Umbilical cord (tissue), 2 donors: Measurements from ENCODE around the gene AGR3. TPM values are rescaled to one million over a fixed set of nuclear protein-coding genes. Genes with fewer than 3 reads are reported as not detected.
A peak's percentile ranks its signal among the peaks of the same experiment; 100 is the strongest.

ENCODE experiments used
- DNase-seq: peaks from one replicate; pipeline ENCODE4 v3.0.0-alpha.2; 2015; ENCODE audit warnings: low spot score
- total RNA-seq: library from RNA; depleted of rRNA; stranded (reverse); fragments of >200 nt; gene quantifications from one replicate; pipeline ENCODE4 v1.2.3, GENCODE V29; 2014; ENCODE audit warnings: low replicate concordance; ENCODE audit not compliant: insufficient read depth

Gene AGR3
- total RNA-seq, 1 donor from 2014 or later, result not detected

DNA sequence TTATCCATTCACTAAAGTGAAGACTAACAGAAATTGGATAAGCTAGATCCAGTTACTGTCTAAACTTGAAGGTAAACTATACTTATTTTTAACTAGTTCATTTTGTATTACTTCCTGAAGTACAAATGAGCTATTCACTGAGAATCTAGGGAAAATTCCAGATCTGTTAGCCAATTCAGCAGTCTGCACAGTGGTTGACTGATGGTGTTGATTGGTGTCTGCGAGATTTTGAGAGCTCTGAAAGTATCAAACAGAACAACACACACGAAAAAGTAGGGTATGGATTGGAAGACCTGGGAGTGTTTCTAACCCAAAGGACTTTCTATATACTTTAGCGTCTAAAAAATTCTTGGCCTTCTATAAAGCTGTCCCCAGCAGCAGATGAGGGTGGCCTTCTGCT, 43.4 kb downstream of the AGR3 start:
- DNase-seq, result no peak

DNA sequence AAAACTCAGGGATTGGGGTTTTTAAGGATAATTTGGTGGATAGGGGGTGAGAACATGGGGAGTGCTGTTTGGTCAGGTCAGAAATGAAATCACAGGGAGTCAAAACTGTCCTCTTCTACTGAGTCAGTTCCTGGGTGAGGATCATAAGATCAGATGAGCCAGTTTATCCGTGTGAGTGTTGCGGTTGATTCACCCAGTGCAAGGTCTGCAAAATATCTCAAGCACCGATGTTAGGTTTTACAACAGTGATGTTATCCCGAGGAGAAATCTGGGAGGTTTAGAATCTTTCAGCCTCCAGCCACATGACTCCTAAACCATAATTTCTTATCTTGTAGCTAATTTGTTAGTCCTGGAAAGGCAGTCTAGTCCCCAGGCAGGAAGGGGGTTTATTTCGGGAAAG, 45.3 kb downstream of the AGR3 start:
- peak; percentile 57 for DNase-seq

DNA sequence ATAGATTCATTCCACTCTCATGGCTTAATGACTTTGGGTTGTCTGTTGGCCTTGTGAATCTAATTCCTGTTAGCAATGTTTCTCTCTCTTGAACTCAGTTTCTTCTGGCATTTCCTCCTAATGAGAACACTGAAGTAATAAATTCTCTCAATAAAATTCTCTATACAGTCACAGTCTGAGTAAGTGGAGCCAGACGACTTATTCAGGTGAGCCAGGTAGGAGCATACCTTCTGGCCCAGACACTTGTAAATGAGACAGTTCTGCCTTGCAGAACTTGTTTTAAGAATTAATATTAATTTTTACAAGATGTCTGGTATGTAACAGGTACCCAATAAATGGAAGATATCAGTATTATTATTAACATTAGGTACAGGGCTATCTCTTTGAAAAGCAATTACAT, 48.4 kb downstream of the AGR3 start:
- no peak for DNase-seq

DNA sequence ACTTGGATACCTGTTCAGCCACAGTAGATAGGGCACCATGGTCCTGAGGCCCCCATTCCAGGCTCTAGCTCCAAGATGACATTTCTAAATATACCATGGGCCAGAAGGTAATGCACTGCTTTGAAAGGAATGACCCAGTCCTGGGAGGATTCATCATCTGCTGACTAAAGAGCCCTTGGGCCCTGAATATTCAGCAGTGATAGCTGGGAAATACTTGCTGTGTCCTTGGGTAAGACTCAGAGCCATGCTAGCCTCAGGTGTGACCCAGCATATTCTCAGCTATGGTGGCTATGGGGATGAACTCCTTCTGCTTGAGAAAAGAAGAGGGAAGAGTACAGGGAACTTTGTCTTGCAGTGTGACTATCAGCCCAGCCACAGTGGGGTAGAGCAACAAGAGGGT, 55.7 kb downstream of the AGR3 start:
- DNase-seq, result no peak

DNA sequence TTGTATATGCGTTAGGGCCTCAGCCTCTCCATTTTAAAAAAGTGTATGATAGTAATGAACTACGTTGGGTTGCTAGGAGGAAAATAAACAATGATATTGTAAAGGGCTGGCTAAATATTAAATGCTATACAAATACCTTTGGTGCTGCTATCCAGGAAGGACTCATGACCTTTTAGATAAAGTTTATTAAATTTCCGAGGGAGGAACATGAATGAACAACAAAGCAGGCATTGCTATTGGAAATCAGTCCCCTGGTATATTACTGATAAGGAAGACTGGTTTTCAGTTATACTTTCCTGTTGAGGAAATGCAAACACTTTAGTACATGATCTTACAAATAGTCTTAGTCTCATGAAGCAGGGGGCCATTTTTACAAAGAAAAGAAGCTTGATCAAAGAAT, 59.8 kb downstream of the AGR3 start:
- DNase-seq, result no peak

- no peak for DNase-seq
These were observed 63.1 kb downstream of the AGR3 start for GRCh38 chr7:16818732-16819131.

- no peak for DNase-seq
These were observed 64.2 kb downstream of the AGR3 start for GRCh38 chr7:16817536-16817935.

- DNase-seq, result peak; percentile 42
These were observed 65.0 kb downstream of the AGR3 start for GRCh38 chr7:16816824-16817223.

DNA sequence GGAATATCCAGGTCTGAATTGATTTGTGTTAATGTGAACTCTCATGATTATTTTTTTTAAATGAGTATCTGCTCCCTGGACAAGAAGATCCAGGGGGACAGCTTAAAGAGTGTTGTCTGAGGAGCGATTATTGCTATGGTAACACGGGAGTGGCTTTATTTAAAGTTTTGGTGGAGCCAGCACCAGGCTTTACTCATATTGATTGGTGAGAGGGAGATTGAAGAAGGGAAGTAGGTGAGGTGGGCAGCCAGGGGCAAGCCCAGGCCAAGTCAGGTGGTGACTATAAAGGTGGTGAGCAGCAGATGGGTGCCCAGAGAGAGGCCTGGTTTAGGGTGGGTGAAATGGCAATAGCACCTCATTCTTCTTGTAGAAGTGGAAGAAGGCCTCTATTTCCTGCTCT, 66.8 kb downstream of the AGR3 start:
- DNase-seq, result no peak

- peak; percentile 26 for DNase-seq
These were observed 68.6 kb downstream of the AGR3 start for GRCh38 chr7:16813232-16813616.

- DNase-seq, result no peak
These were observed 69.1 kb downstream of the AGR3 start for GRCh38 chr7:16812542-16813231.

GRCh38 chr7:16811551-16811950, 70.2 kb downstream of the AGR3 start:
- no peak for DNase-seq

DNA sequence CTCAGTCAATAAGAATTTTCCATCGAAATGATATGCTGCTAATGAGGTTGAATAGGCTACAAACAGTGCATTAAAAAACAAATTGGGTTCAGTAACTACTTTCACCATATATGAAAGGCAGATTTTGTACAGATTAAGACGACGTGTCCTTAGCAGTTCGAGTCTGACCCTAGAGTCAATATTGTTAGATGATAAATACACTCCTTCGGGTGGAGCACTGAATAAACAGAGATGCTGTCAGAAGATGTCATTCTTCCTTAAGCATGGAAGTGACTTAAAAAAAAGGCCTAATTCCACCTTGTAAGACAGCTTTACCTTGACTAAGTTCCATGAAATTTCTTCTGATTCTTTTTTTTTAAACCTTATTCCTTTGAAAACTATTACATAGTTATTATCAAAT, 71.2 kb downstream of the AGR3 start:
- DNase-seq, result no peak

DNA sequence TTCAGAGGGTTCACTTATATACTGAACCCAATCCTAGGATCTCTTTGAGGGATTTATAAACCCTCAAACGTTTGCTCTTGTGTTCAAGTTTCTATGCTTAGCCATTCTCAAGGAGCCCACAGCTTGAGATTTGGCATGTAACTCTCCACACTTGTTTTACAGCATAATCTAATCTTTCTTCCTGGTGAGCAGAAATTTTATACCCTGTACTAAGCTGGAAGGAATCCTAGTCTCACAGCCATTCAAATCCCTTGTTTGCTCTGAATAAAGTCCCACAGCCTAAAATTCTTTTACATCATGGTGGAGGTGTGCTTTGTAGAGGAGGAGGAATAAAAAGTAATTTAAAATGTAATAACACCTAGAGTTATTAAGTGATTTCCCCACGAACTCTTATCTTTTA, 71.7 kb downstream of the AGR3 start:
- no peak for DNase-seq

Other genes with a start within 250 kb of the AGR3 start
- gene ANKMY2, start 236.2 kb downstream of the AGR3 start, total RNA-seq, result 15.9 TPM
- gene BZW2, start 235.8 kb downstream of the AGR3 start, total RNA-seq, result 42.4 TPM
- gene TSPAN13, start 128.2 kb downstream of the AGR3 start, total RNA-seq, result 10.6 TPM
- gene AGR2, start 77.0 kb downstream of the AGR3 start, total RNA-seq, result 18.3 TPM